Cardiac muscle cell (in vitro differentiated cells and primary cell): ENCODE data around the gene SLC15A5. TPM values are rescaled to one million over a fixed set of nuclear protein-coding genes. Genes with fewer than 3 reads are reported as not detected.
A peak's percentile ranks its signal among the peaks of the same experiment; 100 is the strongest.

Experiments
- DNase-seq, 2 donors: peaks; one replicate each; pipeline versions ENCODE4 v3.0.0 to v3.0.0-alpha.2; 2010 to 2017; ENCODE audit warnings: low read depth in 1 of 2, low spot score in 1 of 2
- H3K27ac ChIP-seq: fragments of 200-600 bp; sonication (generic); 2 replicates; pipeline ENCODE4 v1.5.1; 2016
- H3K27me3 ChIP-seq: fragments of 200-600 bp; sonication (generic); 2 replicates; pipeline ENCODE4 v1.6.0; 2016; ENCODE audit warnings: control low read depth
- H3K36me3 ChIP-seq: fragments of 200-600 bp; sonication (generic); 2 replicates; pipeline ENCODE4 v1.5.1; 2016; ENCODE audit warnings: control low read depth
- H3K4me1 ChIP-seq: fragments of 200-600 bp; sonication (generic); 2 replicates; pipeline ENCODE4 v1.8.1; 2017; ENCODE audit warnings: low read depth, mild to moderate bottlenecking, mixed run types
- H3K4me3 ChIP-seq: fragments of 200-600 bp; sonication (generic); 2 replicates; pipeline ENCODE4 v1.5.1; 2016; ENCODE audit warnings: mild to moderate bottlenecking
- H3K9me3 ChIP-seq: fragments of 200-600 bp; sonication (generic); 2 replicates; pipeline ENCODE4 v1.5.1; 2017; ENCODE audit warnings: low read depth, mild to moderate bottlenecking, control low read depth
- polyA plus RNA-seq: library from polyadenylated mRNA; unstranded; fragments of >200 nt; fragmentation: Nextera tagmentation; extraction: Ambion mirVana; gene quantifications from 2 replicates; pipeline ENCODE4 v1.2.1, GENCODE V29; 2016
- total RNA-seq: library from RNA; depleted of rRNA; stranded (reverse); fragments of >200 nt; gene quantifications from 2 replicates; pipeline ENCODE4 v1.2.3, GENCODE V29; 2016
- TF ChIP-seq, protein P1 (sequence below): IDR thresholded peaks from 2 replicates; pipeline ENCODE4 v1.5.1; 2012; ENCODE audit warnings: low read depth, mild to moderate bottlenecking, low read length

The SLC15A5 gene
- total and polyA plus RNA-seq, 2 experiments from 2014 or later: not detected

GRCh38 chr12:16189849-16190248 is 87.6 kb downstream of the SLC15A5 start:
- Histone ChIP-seq H3K27me3 (no peaks in the 10 kb centered on the region), H3K27ac (no peak overlapping the region), H3K4me3 (no peak overlapping the region), H3K36me3 (no peaks in the 10 kb centered on the region), H3K9me3 (no peaks in the 10 kb centered on the region), H3K4me1 (peaks cover 10% of the 10 kb centered on the region)
- peak; percentile 58 to 76 for DNase-seq
- TF ChIP-seq, protein P1, sequence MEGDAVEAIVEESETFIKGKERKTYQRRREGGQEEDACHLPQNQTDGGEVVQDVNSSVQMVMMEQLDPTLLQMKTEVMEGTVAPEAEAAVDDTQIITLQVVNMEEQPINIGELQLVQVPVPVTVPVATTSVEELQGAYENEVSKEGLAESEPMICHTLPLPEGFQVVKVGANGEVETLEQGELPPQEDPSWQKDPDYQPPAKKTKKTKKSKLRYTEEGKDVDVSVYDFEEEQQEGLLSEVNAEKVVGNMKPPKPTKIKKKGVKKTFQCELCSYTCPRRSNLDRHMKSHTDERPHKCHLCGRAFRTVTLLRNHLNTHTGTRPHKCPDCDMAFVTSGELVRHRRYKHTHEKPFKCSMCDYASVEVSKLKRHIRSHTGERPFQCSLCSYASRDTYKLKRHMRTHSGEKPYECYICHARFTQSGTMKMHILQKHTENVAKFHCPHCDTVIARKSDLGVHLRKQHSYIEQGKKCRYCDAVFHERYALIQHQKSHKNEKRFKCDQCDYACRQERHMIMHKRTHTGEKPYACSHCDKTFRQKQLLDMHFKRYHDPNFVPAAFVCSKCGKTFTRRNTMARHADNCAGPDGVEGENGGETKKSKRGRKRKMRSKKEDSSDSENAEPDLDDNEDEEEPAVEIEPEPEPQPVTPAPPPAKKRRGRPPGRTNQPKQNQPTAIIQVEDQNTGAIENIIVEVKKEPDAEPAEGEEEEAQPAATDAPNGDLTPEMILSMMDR: peak; percentile 62

DNA sequence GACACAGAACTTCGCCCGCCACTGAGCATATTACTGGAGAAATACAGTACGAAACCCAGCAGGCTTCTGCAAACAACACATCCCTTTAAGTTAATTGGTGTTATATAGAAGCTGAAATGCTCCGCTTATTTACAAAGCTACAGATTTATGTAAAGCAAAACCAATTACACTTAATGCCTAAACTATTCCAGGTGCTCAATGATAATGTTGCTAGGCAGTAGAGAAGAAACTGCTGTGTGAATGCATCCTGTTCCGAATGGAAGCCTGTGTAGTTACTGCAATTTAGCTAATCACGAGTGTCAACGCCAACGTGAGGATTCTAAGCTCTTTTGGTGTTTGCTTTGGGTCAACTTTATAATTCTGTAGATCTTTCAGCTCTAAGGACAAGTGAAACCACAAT is 89.8 kb downstream of the SLC15A5 start:
- Histone ChIP-seq H3K36me3 (no peaks in the 10 kb centered on the region), H3K27me3 (no peaks in the 10 kb centered on the region), H3K4me1 (peaks cover 10% of the 10 kb centered on the region), H3K27ac (no peak overlapping the region), H3K9me3 (no peaks in the 10 kb centered on the region), H3K4me3 (no peak overlapping the region)
- DNase-seq: no peak
- TF ChIP-seq, protein P1: no peak

- no peaks in the 10 kb centered on the region for H3K9me3 ChIP-seq
- H3K4me3 ChIP-seq: no peak overlapping the region
- DNase-seq: peak; percentile 3 to 12
- peaks cover 10% of the 10 kb centered on the region for H3K4me1 ChIP-seq
- H3K27me3 ChIP-seq: no peaks in the 10 kb centered on the region
- TF ChIP-seq, protein P1: no peak
- no peak overlapping the region for H3K27ac ChIP-seq
- no peaks in the 10 kb centered on the region for H3K36me3 ChIP-seq
Observed at GRCh38 chr12:16184681-16185080, 92.8 kb downstream of the SLC15A5 start.

DNA sequence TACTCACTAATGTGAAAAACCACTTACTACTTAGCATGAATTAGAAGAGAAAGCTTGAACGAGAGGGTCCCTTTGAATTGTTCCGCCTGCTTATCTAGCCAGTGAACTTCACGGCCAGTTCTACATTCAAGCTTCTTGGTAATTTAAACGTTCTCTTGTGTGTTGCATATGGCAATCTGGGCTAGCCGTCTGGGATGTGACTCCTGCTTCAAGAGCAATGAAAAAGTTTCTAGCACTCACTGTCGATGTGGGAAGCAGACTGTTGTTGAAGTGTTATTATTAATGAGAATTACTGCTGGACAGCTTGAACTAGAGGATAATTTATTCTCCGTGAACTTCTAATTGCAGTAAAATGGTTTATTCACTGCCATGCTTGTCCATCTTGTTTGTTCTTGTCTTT is 93.9 kb downstream of the SLC15A5 start:
- H3K36me3 ChIP-seq: no peaks in the 10 kb centered on the region
- H3K27me3 ChIP-seq: no peaks in the 10 kb centered on the region
- H3K4me3 ChIP-seq: no peak overlapping the region
- H3K27ac ChIP-seq: no peak overlapping the region
- no peaks in the 10 kb centered on the region for H3K9me3 ChIP-seq
- DNase-seq: no peak
- TF ChIP-seq, protein P1: no peak
- peaks cover 10% of the 10 kb centered on the region for H3K4me1 ChIP-seq

GRCh38 chr12:16175840-16176239 is 101.6 kb downstream of the SLC15A5 start:
- no peak overlapping the region for H3K4me3 ChIP-seq
- H3K36me3 ChIP-seq: no peaks in the 10 kb centered on the region
- H3K27me3 ChIP-seq: no peaks in the 10 kb centered on the region
- H3K4me1 ChIP-seq: peaks cover 21% of the 10 kb centered on the region
- TF ChIP-seq, protein P1: no peak
- H3K27ac ChIP-seq: no peak overlapping the region
- peak; percentile 15 to 45 for DNase-seq
- no peaks in the 10 kb centered on the region for H3K9me3 ChIP-seq

DNA sequence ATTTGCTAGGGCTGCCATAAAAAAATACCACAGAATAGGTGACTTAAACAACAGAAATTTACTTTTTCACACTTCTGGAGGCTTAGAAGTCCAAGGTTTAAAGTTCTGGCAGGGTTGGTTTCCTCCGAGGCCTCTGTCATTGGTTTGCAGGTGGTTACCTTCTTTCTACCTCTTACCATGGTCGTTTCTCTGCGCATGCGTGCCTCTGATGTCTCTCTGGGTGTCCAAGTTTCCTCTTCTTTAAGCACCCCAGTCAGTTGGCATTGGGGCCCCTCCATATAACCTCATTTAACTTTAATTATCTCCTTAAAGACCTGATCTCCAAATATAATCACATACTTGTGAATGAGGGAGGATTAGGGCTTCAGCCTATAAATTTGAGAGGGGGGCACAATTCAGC is 103.2 kb downstream of the SLC15A5 start:
- no peaks in the 10 kb centered on the region for H3K27me3 ChIP-seq
- peaks cover 21% of the 10 kb centered on the region for H3K4me1 ChIP-seq
- no peaks in the 10 kb centered on the region for H3K9me3 ChIP-seq
- H3K4me3 ChIP-seq: no peak overlapping the region
- H3K36me3 ChIP-seq: no peaks in the 10 kb centered on the region
- no peak for DNase-seq
- TF ChIP-seq, protein P1: no peak
- H3K27ac ChIP-seq: no peak overlapping the region
